Activated CD4-positive, alpha-beta memory T cell treated with anti-CD3 and anti-CD28 coated beads, Interleukin-2, amount 10 ng/mL, durations not matched to agents 7 days and 5 days (primary cell): Measurements from ENCODE around the gene NADK. TPM values are rescaled to one million over a fixed set of nuclear protein-coding genes. Genes with fewer than 3 reads are reported as not detected.
A peak's percentile ranks its signal among the peaks of the same experiment; 100 is the strongest.
"Not testable (repeated sequence)": the region's sequence is repeated elsewhere in the genome, so short reads cannot be mapped to it uniquely, and the experiment has no call there.

ENCODE experiments used
- CTCF ChIA-PET: fragments of 350-600 bp; sonication (Branson Sonifier 250); formaldehyde crosslinking; loops from one replicate; lab custom pipeline; 2021; ENCODE audit warnings: antibody characterized with exemption, inconsistent platforms; lab: Charles Lee
- POLR2A ChIA-PET: fragments of 350-600 bp; sonication (Branson Sonifier 250); formaldehyde crosslinking; loops from one replicate; lab custom pipeline; 2021; ENCODE audit warnings: antibody characterized with exemption; lab: Charles Lee
- DNase-seq: peaks from one replicate; pipeline ENCODE4 v3.0.0-alpha.2; 2020
- H3K27ac Mint-ChIP-seq: one replicate; pipeline ENCODE4 v1.8.0; 2021; ENCODE audit warnings: mild to moderate bottlenecking, mixed read lengths
- H3K27me3 Mint-ChIP-seq: one replicate; pipeline ENCODE4 v1.8.0; 2021; ENCODE audit warnings: mixed read lengths
- H3K36me3 Mint-ChIP-seq: one replicate; pipeline ENCODE4 v1.8.0; 2021; ENCODE audit warnings: low read depth, mixed read lengths
- H3K4me1 Mint-ChIP-seq: one replicate; pipeline ENCODE4 v1.8.0; 2021; ENCODE audit warnings: mixed read lengths
- H3K4me3 Mint-ChIP-seq: one replicate; pipeline ENCODE4 v1.8.0; 2021; ENCODE audit warnings: mild to moderate bottlenecking, mixed read lengths
- H3K9me3 Mint-ChIP-seq: one replicate; pipeline ENCODE4 v1.8.0; 2021; ENCODE audit warnings: mixed read lengths
- total RNA-seq, 2 experiments: library from RNA; stranded (reverse); gene quantifications; one replicate each; pipeline ENCODE4 v1.2.3, GENCODE V29; 2021

Gene NADK
- total RNA-seq, 2 experiments from 2014 or later, result 78.0 to 81.5 TPM

- CTCF ChIA-PET, H3K27me3 Mint-ChIP-seq: not testable (repeated sequence)
These were observed 32.4 kb downstream of the NADK start for GRCh38 chr1:1745651-1746565.

DNA sequence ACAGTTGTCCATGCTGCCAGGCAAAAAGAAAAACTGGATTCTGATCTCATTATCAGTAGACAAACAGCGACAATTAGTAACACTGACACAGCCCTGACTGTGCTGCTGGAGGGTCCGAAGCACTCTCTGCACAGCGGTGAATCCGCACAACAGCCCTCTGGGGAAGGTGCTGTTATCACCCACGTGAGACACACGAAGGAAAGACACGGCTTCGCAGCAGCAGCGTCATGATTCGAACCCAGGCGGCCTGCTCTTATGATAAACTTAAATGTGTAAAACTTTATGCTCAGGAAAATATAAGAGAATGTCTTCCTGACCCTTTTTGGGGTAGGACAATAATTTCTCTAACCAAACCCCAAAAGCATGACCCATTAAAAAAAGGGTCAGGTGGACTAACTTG lies 35.7 kb downstream of the NADK start:
- H3K27ac Mint-ChIP-seq, H3K27me3 Mint-ChIP-seq, H3K4me3 Mint-ChIP-seq, DNase-seq, H3K9me3 Mint-ChIP-seq, H3K4me1 Mint-ChIP-seq, POLR2A ChIA-PET, CTCF ChIA-PET: not testable (repeated sequence)
- peaks cover 15% of the 10 kb centered on the region for H3K36me3 Mint-ChIP-seq

More at GRCh38 chr1:1745651-1746565, 32.4 kb downstream of the NADK start:
- Mint-ChIP-seq H3K4me3 (peak overlapping the region; percentile 39), H3K27ac (peak overlapping the region; percentile 80)
- H3K9me3 Mint-ChIP-seq, H3K36me3 Mint-ChIP-seq, H3K4me1 Mint-ChIP-seq, POLR2A ChIA-PET: not testable (repeated sequence)
- DNase-seq, result peak; percentile 76

DNA sequence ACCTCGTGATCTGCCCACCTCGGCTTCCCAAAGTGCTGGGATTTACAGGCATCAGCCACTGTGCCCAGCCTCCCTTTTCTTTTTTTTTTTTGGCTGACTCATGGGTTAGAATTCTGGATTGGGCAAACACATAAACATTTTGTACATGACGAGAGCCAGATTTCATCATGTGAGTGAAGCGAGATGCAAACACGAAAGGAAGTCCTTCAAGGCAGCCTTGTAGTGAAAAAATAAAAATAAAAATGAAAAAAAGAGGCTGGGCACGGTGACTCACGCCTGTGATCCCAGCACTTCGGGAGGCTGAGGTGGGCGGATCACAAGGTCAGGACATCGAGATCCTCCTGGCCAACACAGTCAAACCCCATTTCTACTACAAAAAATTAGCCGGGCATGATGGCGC lies 37.3 kb downstream of the NADK start:
- H3K27me3 Mint-ChIP-seq, result not testable (repeated sequence)

GRCh38 chr1:1738799-1739337 lies 39.4 kb downstream of the NADK start:
- H3K27me3 Mint-ChIP-seq, CTCF ChIA-PET, H3K4me3 Mint-ChIP-seq, DNase-seq, H3K9me3 Mint-ChIP-seq, POLR2A ChIA-PET, H3K4me1 Mint-ChIP-seq, H3K27ac Mint-ChIP-seq: not testable (repeated sequence)
- peaks cover 30% of the 10 kb centered on the region for H3K36me3 Mint-ChIP-seq

More for the DNA sequence above, 37.3 kb downstream of the NADK start:
- H3K4me3 Mint-ChIP-seq, DNase-seq, CTCF ChIA-PET, H3K4me1 Mint-ChIP-seq, H3K9me3 Mint-ChIP-seq, POLR2A ChIA-PET, H3K27ac Mint-ChIP-seq: not testable (repeated sequence)
- peaks cover 22% of the 10 kb centered on the region for H3K36me3 Mint-ChIP-seq

- peaks cover 32% of the 10 kb centered on the region for H3K36me3 Mint-ChIP-seq
- H3K9me3 Mint-ChIP-seq, H3K27ac Mint-ChIP-seq, POLR2A ChIA-PET, H3K4me1 Mint-ChIP-seq, H3K27me3 Mint-ChIP-seq, H3K4me3 Mint-ChIP-seq, CTCF ChIA-PET, DNase-seq: not testable (repeated sequence)
These were observed 40.3 kb downstream of the NADK start for GRCh38 chr1:1737675-1738590.

- Mint-ChIP-seq H3K27me3 (no peaks in the 10 kb centered on the region), H3K4me3 (no peak overlapping the region), H3K36me3 (peaks cover 45% of the 10 kb centered on the region), H3K4me1 (peaks cover 23% of the 10 kb centered on the region), H3K27ac (peak overlapping the region; percentile 19), H3K9me3 (no peaks in the 10 kb centered on the region)
- no peak for DNase-seq
- ChIA-PET POLR2A (interaction anchor here (1.2 kb wide), 1 partner anchor 8 kb away, joined by 3 read pairs; no protein-coding TSS in a partner anchor), CTCF (no interaction called here)
These were observed 45.9 kb downstream of the NADK start for GRCh38 chr1:1732381-1732780.

DNA sequence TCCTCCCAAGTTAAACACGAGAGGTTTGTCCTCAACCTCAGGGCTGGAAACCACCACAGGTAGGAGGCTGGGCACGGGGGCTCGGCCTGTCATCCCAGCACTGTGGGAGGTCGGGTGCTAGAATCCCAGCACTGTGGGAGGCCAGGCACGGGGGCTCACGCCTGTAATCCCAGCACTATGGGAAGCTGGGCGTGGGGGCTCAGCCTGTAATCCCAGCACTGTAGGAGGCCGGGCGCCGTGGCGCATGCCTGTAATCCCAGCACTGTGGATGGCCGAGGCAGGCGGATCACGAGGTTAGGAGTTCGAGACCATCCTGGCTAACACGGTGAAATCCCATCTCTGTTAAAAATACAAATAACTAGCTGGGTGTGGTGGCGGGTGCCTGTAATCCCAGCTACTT lies 47.4 kb downstream of the NADK start:
- ChIA-PET CTCF (no interaction called here), POLR2A (no interaction called here)
- Mint-ChIP-seq H3K36me3 (peaks cover 44% of the 10 kb centered on the region), H3K27ac (peak overlapping the region; percentile 54), H3K27me3 (no peaks in the 10 kb centered on the region), H3K4me3 (no peak overlapping the region), H3K9me3 (no peaks in the 10 kb centered on the region), H3K4me1 (peaks cover 32% of the 10 kb centered on the region)
- no peak for DNase-seq

GRCh38 chr1:1730230-1730629 lies 48.0 kb downstream of the NADK start:
- H3K4me1 Mint-ChIP-seq, result peaks cover 32% of the 10 kb centered on the region
- H3K36me3 Mint-ChIP-seq, result peaks cover 39% of the 10 kb centered on the region
- peak overlapping the region; percentile 63 for H3K27ac Mint-ChIP-seq
- POLR2A ChIA-PET, CTCF ChIA-PET, H3K27me3 Mint-ChIP-seq, H3K4me3 Mint-ChIP-seq, H3K9me3 Mint-ChIP-seq, DNase-seq: not testable (repeated sequence)

- POLR2A ChIA-PET, result interaction anchor here (1.1 to 2.0 kb wide), 3 partner anchors 51 to 99 kb away, joined by 3 to 12 read pairs (median 6); no protein-coding TSS in a partner anchor
- CTCF ChIA-PET, result interaction anchor here (1.9 to 2.1 kb wide), 2 partner anchors 60 to 64 kb away, joined by 5 to 20 read pairs; no protein-coding TSS in a partner anchor
- Mint-ChIP-seq H3K4me1 (peaks cover 36% of the 10 kb centered on the region), H3K4me3 (peak overlapping the region; percentile 21), H3K27ac (peak overlapping the region; percentile 100), H3K36me3 (peaks cover 43% of the 10 kb centered on the region)
- H3K27me3 Mint-ChIP-seq, H3K9me3 Mint-ChIP-seq, DNase-seq: not testable (repeated sequence)
These were observed 49.0 kb downstream of the NADK start for GRCh38 chr1:1729116-1729816.

GRCh38 chr1:1728308-1729005 lies 49.8 kb downstream of the NADK start:
- not testable (repeated sequence) for H3K27me3 Mint-ChIP-seq, H3K9me3 Mint-ChIP-seq
- Mint-ChIP-seq H3K36me3 (peaks cover 42% of the 10 kb centered on the region), H3K4me1 (peaks cover 34% of the 10 kb centered on the region), H3K27ac (peak overlapping the region; percentile 100), H3K4me3 (peak overlapping the region; percentile 59)
- CTCF ChIA-PET, result interaction anchor here (0.9 to 2.1 kb wide), 3 partner anchors 59 to 63 kb away, joined by 3 to 20 read pairs (median 5); no protein-coding TSS in a partner anchor
- POLR2A ChIA-PET, result interaction anchor here (0.6 to 2.0 kb wide), 6 partner anchors 9 to 321 kb away, joined by 3 to 12 read pairs (median 3); no protein-coding TSS in a partner anchor
- DNase-seq, result peak; percentile 83

GRCh38 chr1:1727131-1727651 lies 51.1 kb downstream of the NADK start:
- POLR2A ChIA-PET, H3K4me3 Mint-ChIP-seq, DNase-seq, H3K9me3 Mint-ChIP-seq, CTCF ChIA-PET, H3K27me3 Mint-ChIP-seq: not testable (repeated sequence)
- peak overlapping the region; percentile 76 for H3K27ac Mint-ChIP-seq
- H3K36me3 Mint-ChIP-seq, result peaks cover 34% of the 10 kb centered on the region
- peaks cover 31% of the 10 kb centered on the region for H3K4me1 Mint-ChIP-seq
